HS-27A (cell line): ENCODE measurements around the gene GFOD1.

Source experiments
- DNase-seq: peaks from one replicate; pipeline ENCODE4 v3.0.0-alpha.2; 2012; ENCODE audit warnings: low read depth, missing footprints

GFOD1 gene

GRCh38 chr6:13425270-13425873 is 62.0 kb downstream of the GFOD1 start:
- DNase-seq, result no peak

DNA sequence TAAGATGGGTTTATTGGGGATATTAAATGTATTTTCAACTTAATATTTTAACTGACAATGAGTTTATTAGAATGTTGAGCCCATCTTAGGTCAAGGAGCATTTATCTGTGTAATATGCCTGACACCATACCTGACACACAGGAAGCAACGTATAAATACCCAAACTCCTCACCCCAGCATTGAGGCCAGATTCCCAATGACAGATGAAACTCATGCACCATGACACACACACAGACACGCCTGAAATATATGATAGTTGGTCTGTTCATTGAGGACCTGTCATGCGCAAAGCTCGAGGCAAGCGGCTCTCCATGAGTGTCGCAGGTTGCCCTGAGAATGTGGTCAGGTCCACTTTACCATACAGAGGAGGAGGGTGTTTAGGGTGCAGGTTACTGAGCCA is 64.1 kb downstream of the GFOD1 start:
- no peak for DNase-seq

DNA sequence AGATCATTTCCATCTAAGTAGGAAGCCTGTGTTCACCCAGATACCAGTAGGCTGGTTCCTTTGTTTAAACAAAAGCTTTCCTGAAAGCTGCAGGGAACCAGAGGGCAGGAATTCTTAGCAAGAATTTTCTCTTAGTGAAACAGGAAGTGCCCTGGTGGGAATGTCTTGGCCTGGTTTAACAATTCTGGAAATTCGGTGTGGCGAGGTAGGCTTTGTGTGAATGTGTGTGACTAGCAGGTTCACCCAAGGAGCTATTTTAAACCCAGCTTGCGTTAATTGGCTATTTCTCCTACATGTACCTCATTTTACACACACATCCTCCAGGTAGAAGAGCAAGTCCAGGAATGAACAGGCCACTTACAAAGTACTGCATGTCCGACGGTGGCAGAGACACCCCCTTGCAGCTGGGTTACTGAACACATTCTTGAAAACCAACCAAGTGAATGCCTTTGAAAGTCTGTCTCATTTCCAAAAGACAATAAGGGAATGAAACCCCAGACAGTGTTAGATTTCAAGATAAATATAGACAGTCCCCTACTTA is 64.6 kb downstream of the GFOD1 start:
- no peak for DNase-seq

DNA sequence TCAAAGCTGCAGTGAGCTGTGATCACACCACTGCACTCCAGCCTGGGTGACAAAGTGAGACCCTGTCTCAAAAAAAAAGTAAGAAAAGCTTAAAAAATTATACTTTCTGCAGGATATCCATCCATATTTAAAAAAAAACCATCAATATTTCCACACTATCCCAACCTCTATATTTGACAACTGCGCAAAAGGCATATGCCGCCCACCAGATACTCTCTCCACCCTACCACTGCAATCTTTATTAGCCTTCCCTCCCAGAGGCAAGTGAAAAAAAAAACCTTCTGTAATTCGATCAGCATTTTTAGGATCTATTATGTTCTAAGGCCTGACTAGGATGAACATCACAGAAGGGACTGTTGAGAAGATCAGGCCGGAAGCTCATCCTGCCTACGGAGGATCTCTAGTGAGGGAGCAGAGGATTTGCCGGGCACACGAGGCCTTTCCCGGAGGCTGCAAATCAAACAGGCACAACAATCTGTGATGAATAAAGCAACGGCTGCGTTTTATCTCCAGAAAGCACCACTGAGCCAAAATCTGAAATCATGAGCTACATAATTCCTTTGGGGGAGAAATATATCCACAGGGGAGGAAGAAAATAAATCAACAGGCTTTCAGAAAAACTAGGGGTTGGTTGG is 65.9 kb downstream of the GFOD1 start:
- DNase-seq, result no peak

GRCh38 chr6:13420269-13420668 is 67.1 kb downstream of the GFOD1 start:
- no peak for DNase-seq

DNA sequence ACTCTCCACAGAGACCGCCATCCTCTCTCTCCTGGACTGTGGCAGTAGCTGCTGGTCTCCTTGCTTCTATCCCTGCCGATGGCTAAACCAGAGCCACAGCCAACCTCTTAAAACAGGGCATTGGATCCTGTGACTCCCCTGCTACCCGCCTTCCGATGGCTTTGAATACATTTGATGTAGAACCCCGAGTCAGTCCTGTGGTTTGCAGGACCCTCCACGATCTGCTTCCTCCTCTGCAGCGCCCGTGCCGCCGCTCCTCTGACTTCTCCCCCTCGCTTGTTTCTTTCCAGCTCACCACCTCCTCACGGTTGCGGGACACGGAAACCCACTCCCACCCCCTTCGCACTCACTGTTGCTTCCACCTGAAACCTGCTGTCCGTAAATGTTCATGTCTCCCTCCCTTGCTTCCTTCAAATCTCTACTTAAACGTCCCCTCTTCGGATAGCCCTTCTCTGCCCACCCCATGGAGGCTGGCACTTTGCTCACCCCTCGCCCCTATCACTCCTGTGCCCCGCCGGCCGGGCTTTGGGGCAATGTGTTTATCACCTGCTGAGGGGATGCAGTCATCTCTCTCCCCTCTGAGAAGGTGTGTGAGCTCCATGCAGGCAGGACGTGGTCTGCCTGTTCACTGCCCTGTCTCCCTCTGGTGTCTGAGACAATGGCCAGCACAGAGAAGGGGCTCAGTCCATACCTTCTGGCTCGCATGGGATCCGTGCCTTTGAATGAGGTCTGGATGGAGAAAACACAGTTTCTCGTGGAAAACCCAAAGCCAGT is 67.8 kb downstream of the GFOD1 start:
- DNase-seq, result no peak

DNA sequence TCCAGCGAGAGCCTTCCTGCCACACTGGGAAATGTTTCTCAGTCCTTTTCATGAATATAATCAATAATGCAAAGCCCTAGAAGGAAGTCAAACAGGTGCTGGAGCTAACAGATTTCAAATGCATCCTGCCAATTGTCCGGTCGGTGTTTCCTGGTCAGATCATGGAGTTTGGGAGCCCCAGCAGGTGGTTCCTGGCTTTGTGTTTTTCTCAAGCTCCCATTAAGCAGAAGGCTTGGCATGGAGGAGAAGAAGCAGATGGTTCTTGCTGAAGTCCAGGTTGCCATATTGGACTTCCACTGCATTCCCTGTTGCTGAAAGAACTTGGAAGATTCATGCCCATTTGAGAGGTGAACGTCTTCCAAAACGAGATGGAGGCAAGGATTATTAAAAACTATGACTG is 68.6 kb downstream of the GFOD1 start:
- no peak for DNase-seq

DNA sequence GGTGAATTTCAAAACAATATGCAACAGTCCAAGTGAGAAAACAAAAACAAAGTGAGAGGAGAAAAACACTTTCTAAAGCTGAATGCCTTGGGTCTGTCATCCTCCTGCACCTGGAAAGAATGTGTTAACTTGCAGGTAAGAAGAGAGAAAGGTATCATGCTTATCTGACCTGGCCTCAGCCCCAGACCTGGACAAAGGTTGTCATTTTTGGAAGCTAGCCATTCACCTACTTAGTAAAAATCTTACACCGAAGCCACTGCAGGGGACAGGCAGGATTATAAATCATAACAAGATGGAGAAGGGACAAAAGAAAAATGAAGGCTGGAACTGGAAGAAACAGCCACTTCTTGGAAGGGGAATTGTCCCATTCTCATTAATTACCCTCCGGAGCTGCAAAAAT is 69.4 kb downstream of the GFOD1 start:
- DNase-seq, result no peak

DNA sequence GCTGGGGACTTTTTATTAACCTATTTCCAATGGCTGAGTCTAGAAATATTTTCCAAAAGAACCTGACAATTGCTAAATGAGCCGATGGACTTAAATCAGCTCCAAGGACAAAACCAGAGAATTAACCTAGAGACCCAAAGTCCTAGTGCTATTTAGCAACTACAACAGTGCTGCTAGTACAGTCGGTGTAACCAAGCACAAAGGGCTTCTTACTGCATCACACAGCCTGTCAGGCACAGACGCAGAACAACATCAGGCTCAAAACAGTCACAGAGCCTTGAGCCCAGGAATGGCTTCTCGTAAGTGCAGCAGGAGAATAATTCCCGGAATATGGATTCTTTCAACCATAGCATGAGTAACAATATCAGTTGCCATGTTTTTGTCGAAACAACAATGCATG is 70.0 kb downstream of the GFOD1 start:
- no peak for DNase-seq

DNA sequence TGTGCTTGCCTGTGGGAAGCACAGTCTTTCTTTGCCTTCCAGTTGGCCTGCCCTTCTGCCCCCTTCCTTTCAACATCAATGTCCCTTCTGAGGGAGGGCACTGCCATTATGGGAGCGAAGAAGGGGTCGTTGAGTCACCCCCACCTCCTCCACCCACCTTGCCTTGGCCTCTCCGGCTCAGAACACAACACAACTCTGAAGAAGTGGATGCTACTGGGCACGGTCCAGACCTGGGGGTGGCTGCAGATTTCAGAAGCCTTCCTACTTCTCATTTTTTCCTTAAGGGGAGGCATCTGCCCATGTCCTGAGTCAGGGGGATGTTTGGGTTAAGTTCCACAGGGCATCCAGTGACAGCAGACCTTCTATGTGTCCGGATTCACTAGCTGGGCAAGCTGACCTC is 72.1 kb downstream of the GFOD1 start:
- no peak for DNase-seq

DNA sequence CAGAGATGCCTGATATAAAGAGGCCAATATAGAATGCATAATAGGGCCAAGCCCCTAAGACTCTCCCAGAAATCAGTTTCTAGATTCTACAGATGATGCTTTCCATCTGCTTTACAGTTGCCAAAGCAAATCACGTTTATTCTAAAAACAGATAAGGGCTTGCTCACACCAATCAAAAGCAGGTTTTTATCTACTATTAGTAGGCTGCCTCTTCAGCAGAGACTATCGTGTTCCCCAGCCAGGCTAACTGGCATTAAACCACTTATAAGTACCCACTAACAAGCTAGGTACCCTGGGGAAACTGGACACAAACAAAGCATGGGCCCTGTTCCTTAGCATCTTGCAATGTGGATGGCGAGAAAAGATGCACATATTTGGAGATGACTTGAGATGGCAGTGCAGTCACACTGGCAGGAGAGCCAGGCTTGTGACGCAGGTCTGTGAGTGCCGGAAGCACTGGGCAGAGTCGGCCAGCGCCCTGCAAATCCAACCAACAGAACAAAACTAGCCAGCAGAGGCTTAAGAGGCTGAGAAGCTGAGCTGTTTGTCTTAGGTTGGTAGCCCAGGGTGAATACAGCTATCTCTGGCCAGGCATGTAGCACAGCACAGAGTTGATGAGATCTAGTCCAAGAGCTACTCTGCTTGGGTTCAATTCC is 73.4 kb downstream of the GFOD1 start:
- DNase-seq, result no peak

DNA sequence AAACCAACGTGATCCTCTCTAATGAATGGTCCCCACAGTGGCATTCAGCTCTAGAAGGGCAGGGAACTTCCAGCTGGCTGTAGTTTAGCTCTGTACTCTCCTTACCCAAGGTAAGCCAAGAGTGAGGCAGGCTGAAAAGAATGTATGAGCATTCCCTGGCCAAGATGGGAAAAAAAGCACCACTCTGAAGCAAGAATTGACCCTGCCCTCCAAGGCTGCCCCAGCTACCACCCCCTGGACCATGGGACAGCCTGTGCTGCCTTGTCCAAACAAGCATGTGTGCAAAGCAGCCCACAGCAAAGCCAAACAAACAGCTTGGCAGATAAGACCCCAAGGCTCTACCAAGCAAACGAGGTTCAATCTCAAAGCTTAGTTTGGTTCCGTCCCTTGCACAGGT is 73.9 kb downstream of the GFOD1 start:
- no peak for DNase-seq

DNA sequence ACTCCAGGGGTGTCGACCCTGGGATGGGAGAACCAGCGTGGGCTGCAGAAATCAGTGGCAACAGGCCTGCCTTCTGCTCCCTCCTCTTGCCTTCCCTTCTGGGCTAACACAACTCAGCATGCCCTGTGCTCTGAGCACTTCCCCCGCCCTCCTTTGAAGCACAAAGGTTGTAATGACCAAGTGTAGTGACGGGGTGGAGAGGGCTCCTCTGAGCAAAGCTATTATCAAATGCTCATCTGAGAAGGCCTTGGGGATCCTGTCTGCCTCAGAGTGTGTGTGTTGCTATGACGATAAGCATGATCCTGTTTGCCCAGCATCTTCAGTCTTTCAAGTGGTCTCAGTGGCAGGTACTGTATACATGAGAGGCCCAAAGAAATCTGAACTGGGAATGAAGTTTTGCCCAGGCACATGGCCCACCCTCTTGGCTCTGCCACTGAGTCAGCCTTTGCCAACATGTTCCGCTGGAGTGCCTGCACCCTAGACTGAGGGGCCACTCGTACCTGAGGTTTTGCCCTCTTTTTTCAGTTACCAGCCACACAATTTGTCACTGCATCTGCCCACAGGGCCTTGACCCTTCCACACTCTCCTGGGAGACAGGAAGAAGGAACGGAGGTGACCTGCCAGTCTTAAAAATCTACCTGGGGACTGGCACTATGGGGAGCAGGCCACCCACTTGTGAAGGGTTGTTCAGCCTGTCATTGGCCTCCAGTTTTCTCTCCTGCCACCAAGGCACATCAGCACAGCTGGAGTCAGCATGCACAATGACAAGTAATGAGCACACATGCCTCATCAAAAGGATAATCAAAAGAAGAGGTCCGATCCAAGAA is 74.5 kb downstream of the GFOD1 start:
- DNase-seq, result no peak

DNA sequence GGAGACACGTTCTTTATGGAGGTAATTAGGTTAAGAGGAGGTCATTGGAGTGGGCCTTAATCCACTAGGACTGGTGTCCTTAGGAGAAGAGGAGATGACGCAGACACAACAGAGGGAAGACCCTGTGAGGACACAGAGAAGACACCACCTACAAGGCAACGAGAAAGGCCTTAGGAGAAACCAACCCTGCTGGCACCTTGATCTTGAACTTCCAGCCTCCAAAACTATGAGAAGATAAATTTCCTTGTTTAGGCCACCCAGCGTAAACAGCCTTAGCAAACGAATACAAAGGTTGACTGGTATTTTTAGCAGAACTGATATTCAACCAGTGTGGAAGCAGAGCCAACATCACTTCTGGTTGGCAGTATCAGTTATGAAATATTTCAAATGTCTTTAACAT is 75.2 kb downstream of the GFOD1 start:
- no peak for DNase-seq

DNA sequence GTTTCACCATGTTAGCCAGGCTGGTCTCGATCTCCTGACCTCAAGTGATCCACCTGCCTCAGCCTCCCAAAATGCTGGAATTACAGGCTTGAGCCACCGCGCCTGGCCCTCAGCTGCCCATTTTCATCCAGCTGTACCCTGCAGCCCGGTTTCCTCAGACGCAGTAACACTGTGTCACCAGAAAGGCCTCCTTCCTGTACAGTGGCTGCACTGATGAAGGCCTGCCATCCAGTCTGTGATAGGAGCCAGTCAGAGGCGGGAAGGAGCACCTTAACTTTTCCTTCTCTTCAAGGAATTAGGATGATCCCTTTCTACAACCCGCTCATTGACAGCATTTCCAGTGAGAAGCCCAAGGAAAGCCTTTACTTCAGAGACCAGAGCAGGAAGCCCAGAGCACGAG is 75.9 kb downstream of the GFOD1 start:
- DNase-seq, result no peak

GRCh38 chr6:13409991-13410390 is 77.4 kb downstream of the GFOD1 start:
- no peak for DNase-seq

DNA sequence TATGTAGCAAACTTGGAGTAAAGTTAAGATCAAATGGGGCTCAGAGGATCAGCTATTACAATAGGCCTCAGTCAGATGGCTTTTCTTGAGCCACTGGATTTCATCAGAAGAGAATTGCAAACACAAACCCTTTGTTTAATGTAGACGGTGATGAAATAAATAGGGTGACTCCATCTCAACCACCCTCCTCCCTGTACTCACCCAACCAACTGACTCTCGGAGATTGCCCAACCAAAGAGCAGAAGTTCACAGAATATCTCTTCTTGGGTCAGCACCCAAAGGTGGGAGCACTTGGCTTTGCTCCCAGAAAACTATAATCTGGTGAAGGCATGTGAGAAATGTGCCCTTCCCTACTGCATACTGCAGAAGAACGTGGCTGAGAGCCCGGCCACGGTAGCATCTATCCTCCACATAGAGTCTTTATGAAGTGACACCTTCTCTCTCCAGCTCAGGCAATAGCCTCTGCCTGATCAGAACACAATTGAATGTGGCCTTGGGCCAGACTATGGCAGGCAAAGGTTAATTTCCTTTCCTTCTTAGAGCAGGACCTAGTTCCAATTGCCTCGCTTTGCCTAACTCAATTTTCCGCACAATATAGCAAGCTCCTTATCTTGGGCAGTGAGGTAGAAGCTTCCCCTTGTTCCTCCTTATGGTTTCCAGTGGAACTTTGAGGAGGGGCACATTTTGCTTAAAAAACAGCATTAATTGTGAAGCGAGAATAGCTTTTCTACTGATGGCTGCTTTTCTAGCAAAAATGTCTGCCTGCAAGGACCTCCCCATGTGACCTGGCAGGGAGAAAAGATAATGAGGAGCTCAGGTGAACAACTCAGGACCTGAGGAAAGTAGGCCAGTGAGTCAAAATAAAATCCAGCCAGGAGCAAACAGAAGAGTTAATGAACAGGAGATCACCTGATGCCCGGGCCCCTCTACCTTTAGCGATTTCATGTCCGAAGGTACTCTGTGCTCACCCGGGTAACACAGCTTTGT is 79.4 kb downstream of the GFOD1 start:
- peak; percentile 92 for DNase-seq

DNA sequence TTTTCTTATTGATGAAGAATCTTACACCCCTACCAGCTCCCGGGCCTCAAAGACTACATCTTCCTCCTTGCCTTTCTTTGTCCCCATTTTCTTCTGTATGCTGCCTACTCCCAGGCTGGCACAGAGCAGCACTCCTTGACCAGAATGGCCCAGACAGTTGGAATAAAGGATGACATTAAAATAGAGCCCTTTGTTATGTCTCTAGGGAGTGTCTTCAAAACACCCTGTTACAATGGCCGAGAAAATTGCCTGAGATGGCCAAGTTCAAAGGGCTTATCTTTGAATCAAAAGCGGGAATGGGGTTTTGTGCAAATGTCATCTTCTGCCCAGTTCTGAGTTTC is 80.1 kb downstream of the GFOD1 start:
- no peak for DNase-seq

GRCh38 chr6:13406781-13407180 is 80.6 kb downstream of the GFOD1 start:
- DNase-seq, result no peak

GRCh38 chr6:13405961-13406477 is 81.4 kb downstream of the GFOD1 start:
- no peak for DNase-seq

DNA sequence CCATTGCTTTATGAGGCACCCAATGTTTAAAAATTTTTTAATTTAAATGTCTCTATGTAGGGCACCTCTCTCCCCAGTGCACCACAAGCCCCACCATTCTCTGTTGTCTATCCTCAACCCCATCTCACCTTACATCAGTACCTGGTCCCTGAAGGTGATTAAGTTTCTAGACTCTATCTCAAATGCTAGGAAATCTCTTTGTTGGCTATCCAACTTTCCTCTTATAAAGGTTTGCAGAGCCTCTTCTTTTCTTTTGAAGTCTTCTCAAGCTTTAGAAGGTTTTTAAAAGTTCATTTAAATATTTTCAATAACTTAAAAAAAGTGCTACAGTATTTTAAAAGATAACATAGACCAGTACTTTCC is 82.5 kb downstream of the GFOD1 start:
- no peak for DNase-seq
